Activated CD4-positive, CD25-positive, alpha-beta regulatory T cell treated with anti-CD3 and anti-CD28 coated beads, Interleukin-2, amount 50 U/mL, for 16 hours (primary cell): Measurements from ENCODE around the gene HSD17B8.

Experiments used
- DNase-seq: peaks from one replicate; pipeline ENCODE4 v3.0.0-alpha.2; 2020; ENCODE audit warnings: low read depth, low spot score

HSD17B8 gene

DNA sequence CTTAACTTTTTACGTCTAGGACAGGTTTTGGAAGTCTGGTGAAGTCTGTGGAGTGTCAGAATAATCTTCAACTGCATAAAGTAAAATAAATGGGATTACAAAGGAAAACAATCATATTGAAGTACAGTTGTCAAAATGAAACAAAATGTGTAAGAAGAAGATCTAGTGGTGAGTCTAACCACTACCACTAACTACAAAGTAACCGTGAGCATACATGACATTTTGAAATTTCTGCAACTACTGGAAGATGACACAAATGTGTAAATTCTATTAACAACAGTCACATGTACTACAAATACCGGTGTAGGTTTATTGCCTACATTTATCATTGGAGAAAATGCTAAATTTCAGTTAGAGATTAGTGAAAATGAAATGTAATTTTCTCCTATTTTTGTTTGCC is 37.5 kb downstream of the HSD17B8 start:
- DNase-seq: no peak

DNA sequence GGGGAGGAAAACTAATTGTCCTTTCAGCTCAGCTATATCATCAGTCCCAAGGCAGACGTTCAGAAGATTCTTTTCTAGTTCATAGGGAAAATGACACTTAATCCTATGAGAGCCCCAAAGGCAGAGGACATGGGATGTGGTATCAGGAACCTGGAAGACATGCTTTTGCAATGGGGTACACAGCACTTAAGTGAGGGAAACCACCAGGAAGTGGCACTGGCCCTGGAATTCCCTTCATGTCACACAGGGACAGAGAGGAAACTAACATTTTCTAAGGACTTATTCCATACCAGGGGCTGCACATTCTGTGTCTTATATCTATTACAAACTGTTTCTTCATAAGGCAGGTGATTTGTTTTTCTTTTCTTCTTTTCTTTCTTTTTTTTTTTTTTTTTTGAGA is 39.0 kb downstream of the HSD17B8 start:
- no peak for DNase-seq

GRCh38 chr6:33247977-33248642 is 43.7 kb downstream of the HSD17B8 start:
- DNase-seq: peak; percentile 85

DNA sequence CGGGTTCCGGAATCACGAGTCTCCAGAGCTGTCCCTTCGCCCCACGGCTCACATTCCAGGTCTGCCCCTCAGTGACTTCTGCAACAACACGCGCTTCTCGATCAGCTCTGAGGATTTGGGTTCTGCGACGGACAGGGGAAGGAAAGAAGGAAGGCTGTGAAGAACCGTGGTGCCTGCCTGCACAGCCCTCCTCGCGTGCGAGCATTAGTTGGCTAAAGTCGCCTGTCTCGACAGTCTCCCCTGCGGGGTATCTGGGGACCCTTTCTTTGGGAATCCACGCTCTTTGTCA is 44.1 kb downstream of the HSD17B8 start:
- no peak for DNase-seq

DNA sequence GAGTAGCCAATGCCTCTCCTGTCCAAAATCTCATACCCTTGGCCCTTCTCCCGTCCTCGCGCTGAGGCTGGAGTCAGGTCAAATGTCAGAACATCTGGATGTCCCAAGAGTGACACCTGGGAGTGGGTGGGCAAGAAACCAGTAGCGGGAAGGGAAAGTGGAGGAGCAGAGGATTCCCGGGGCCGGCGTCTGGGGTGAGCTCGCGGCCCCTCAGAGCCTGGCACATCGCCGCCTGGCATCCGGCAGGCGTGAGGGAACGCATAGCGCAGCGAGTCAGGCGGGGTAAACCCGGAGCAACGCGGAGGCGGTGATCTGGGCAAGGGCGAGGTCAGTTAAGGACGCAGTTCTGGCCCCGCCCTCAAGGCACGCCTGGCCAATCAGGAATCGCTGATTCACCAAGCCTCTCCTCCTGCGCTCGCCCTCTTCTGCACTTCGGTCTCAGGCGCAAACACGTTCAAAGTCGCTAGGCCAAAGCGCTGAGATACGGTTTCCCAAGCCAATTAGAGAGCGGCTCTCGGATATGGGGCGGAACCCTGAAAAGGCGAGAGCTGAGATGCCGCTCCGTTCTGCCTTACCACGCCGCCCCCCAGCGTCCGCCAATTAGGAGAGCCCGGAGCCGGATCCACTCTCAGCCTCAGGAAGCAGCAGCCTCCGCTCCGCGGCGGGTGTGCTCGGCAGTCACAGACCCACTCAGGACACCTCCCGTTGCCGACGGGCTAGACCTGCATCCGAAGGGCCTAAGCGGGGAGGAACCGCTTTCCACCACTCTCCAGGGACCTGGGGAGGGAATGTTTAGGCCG is 44.7 kb downstream of the HSD17B8 start:
- peak; percentile 92 for DNase-seq

DNA sequence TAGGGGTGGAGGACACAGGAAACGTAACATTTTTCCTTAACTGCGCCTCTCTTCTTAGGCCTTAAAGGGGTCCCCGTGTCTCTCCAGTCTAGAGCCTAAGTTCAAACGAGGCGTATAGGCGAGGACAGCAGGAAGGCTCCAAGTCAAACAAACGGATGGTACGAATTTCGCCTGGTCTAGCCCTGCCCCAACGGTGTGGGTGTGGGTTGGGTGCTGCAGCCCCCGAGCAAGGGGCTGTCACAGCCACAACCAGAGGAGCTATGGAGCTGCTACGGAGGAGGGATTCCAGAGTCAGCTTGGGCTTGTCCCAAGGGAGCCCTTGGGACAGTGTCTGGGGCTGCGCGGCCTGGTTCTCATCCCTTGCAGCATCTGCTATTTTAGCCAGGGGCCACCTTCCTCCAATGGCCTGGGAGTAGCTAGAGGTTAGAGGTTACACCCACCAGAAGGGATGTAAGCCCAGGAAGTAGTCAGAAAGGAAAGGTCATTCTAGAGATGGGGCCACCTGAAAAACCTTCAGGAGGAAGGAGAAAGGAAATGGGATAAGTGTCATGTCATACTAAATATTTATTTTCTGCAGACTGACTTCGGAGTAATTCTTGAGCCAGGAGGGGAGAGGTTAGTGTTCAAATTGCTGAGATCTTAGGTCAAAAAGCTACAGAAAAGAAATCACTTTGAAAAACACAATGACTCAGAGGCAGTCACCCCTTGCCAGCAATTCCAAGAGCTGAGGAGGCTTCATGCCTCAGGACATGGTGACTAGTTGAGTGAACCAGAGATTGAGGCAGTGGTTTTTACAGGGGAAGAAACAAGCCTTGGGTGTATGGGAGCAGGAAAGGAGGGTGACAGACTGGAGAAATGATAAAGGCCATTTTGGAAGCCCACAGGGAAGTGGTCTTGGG is 45.5 kb downstream of the HSD17B8 start:
- no peak for DNase-seq

DNA sequence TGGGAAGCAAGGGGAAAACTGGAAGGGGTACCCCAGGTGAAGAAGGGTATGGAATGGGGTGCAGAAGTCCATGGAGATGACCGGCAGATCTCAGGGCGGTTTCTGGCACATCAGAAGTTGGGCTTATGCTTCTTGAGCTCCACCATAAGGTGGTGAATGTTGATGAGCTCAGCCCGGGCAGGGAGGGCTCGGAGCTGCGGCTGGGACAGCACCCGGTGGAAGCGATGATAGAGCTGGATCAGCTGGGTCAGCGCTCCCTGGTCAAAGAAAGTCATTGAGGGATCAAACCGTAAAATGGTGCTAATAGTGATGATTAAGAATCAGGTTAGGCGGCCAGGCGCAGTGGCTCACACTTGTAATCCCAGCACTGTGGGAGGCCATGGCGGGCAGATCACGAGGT is 46.3 kb downstream of the HSD17B8 start:
- no peak for DNase-seq

DNA sequence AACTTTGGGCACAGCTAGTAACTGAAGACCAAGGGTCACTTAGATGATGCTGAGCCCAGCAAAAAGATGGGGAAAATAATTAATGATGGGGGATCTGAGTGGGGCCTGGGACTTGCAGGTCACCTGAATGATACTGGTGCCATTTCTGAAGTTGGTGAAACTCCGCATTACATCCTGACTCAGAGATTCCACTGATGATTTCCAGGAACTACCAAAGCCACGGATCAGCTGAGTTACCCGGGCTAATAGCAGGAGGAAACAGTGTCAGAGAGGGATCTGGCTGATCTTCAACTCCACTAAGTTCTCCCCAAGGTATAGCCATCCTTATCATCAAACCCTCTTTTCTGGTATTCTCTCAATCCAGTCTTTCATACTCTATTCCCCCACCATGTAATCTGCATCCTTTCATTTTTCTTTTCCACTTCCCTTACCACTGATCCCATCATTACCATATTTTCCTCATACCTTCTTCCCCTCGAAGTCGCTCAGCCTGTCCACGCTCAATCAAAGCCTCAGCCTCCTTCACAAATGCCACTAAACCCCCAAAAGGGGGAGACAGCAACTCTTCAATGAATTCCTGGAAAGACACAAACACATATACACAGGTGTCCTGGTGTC is 47.0 kb downstream of the HSD17B8 start:
- DNase-seq: no peak

DNA sequence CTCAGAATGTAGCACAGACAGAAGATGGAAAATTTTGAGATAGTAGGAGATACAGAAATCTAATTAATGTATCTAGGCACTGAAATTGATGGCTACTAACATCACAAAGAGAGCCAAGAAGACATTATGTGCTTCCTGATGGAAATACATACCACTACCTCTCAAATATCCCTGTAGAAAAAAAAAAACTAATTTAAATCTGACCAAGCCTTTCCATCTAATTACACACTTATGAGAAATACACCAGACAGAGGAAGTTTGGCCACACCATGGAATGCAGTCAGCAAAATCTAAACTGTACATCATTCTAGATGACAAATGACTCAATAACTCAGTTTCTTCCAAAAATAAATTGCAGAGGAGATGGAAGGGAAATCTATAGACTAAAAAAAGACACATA is 48.3 kb downstream of the HSD17B8 start:
- no peak for DNase-seq

- DNase-seq: no peak
These were observed 50.1 kb downstream of the HSD17B8 start for GRCh38 chr6:33254591-33254990.
